Lung (tissue), 12 donors: ENCODE data around the gene GADD45A. TPM values are rescaled to one million over a fixed set of nuclear protein-coding genes. Genes with fewer than 3 reads are reported as not detected.
A peak's percentile ranks its signal among the peaks of the same experiment; 100 is the strongest.

ENCODE experiments used
- ATAC-seq: fragments of 200-7000 bp; cut with Tn5 transposase; one replicate; pipeline ENCODE4 v1.9.1; 2020; ENCODE audit warnings: moderate number of reproducible peaks; ENCODE audit not compliant: insufficient read depth, low FRiP score
- DNase-seq, 3 donors: peaks; one replicate each; pipeline ENCODE4 v3.0.0-alpha.2; 2013 to 2017
- H3K27ac ChIP-seq, 2 donors: one replicate each; pipeline ENCODE4 v1.5.1; 2013; ENCODE audit warnings: mild to moderate bottlenecking in 2 of 2, moderate library complexity in 2 of 2, control low read depth in 1 of 2, inconsistent platforms in 1 of 2, low read depth in 1 of 2, low read length in 1 of 2
- H3K27me3 ChIP-seq, 3 donors: one replicate each; pipeline ENCODE4 v1.5.1; 2013; ENCODE audit warnings: low read length in 2 of 3; ENCODE audit not compliant: control insufficient read depth in 3 of 3, insufficient read depth in 3 of 3
- H3K36me3 ChIP-seq, 4 donors: one replicate each; pipeline ENCODE4 v1.5.1; 2013; ENCODE audit warnings: low read length in 4 of 4, mild to moderate bottlenecking in 1 of 4, moderate library complexity in 1 of 4; ENCODE audit not compliant: control insufficient read depth in 4 of 4, insufficient read depth in 4 of 4
- H3K4me1 ChIP-seq, 5 donors: one replicate each; pipeline ENCODE4 v1.5.1; 2013; ENCODE audit warnings: low read length in 5 of 5, mild to moderate bottlenecking in 2 of 5, moderate library complexity in 1 of 5; ENCODE audit not compliant: control insufficient read depth in 5 of 5, insufficient read depth in 5 of 5
- H3K4me3 ChIP-seq: one replicate; pipeline ENCODE4 v1.5.1; 2013; ENCODE audit warnings: mild to moderate bottlenecking, control low read depth, moderate library complexity
- H3K9ac ChIP-seq, 2 donors: one replicate each; pipeline ENCODE4 v1.5.1; 2013; ENCODE audit warnings: low read length in 2 of 2, control low read depth in 1 of 2; ENCODE audit not compliant: insufficient read depth in 1 of 2
- H3K9me3 ChIP-seq, 4 donors: one replicate each; pipeline ENCODE4 v1.5.1; 2013; ENCODE audit warnings: low read length in 3 of 4, mild to moderate bottlenecking in 1 of 4, moderate library complexity in 1 of 4; ENCODE audit not compliant: control insufficient read depth in 4 of 4, insufficient read depth in 3 of 4
- WGBS, 2 donors: extraction: QIAGEN DNeasy Blood & Tissue Kit; methylation state at CpG; one replicate each; pipeline ENCODE4 v1.1.7; 2013; 5-methylcytosine and 5-hydroxymethylcytosine counted together
- polyA plus RNA-seq, 2 donors: library from polyadenylated mRNA; stranded (reverse); fragments of 200-250 nt; gene quantifications; one replicate each; pipeline ENCODE4 v1.2.1, GENCODE V29; 2013
- total RNA-seq, 2 donors: library from RNA; depleted of rRNA in 1 of 2; stranded (reverse); fragments of >200 nt in 1 of 2; gene quantifications; one replicate each; pipeline ENCODE4 v1.2.1, GENCODE V29; 2014 to 2021
- TF ChIP-seq, protein P1 (sequence below): IDR thresholded peaks from 2 replicates; pipeline ENCODE4 v1.5.1; 2012; ENCODE audit warnings: mild to moderate bottlenecking; ENCODE audit errors: control extremely low read depth, extremely low read depth
- donor health status: control.
- donor health status: control.
- donor health status: Bipolar disorder and iron deficiency.
- donor health status: healthy.
- donor health status: DM: yes; HTN: yes; CAD: no.

GADD45A gene
- total and polyA plus RNA-seq, 4 donors = 12.9 to 52.0 (median 35.2) TPM

DNA sequence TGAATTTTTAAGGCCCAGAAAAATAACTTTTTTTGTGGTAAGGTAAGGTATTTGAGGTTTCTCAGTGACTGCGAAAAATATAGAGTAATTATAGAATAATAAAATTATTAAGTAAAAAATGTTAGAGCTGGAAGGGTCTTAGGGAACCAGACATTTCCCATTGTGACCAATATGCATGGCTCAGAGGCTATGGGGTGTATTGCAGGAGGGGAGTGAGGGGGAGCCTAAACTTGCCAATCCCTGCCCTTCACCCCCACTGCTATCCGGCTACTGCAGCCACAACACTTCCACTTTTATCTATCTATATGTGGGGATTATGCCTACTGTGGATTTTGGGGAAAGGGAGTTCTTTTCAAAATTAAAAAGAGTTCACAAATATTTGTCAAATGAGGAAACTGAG lies 7.6 kb upstream of the GADD45A start:
- Histone ChIP-seq H3K4me1 (peaks cover 0 to 56% (median 9%) of the 10 kb centered on the region in 5 donors), H3K27me3 (no peaks in the 10 kb centered on the region), H3K27ac (no peak overlapping the region), H3K4me3 (no peak overlapping the region), H3K36me3 (no peaks in the 10 kb centered on the region), H3K9ac (no peak overlapping the region), H3K9me3 (no peaks in the 10 kb centered on the region)
- no peak for ATAC-seq
- WGBS, 2 donors = 93 to 96% methylated on average over 2 of the region's 2 CpGs
- no peak for DNase-seq
- TF ChIP-seq, protein P1, sequence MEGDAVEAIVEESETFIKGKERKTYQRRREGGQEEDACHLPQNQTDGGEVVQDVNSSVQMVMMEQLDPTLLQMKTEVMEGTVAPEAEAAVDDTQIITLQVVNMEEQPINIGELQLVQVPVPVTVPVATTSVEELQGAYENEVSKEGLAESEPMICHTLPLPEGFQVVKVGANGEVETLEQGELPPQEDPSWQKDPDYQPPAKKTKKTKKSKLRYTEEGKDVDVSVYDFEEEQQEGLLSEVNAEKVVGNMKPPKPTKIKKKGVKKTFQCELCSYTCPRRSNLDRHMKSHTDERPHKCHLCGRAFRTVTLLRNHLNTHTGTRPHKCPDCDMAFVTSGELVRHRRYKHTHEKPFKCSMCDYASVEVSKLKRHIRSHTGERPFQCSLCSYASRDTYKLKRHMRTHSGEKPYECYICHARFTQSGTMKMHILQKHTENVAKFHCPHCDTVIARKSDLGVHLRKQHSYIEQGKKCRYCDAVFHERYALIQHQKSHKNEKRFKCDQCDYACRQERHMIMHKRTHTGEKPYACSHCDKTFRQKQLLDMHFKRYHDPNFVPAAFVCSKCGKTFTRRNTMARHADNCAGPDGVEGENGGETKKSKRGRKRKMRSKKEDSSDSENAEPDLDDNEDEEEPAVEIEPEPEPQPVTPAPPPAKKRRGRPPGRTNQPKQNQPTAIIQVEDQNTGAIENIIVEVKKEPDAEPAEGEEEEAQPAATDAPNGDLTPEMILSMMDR = no peak

DNA sequence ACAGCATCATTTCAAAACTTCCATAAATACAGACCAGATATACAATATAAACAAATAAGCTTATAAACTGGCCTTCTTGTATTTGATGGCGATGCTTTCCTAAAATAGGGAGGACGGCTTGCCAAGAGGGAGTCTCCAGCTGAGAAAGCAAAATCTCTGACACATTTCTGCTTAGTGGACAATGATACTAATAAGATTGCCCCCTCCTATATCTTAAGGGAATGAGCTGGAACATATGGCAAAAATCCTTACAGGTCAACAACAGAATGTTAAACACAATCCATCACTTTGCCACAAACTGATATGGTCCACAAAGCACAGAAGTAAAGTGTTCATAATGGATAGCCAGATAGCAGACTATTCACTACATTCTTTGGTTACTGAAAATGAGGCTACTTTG lies 7.1 kb upstream of the GADD45A start:
- H3K27ac ChIP-seq = no peak overlapping the region
- H3K4me1 ChIP-seq = peaks cover 0 to 56% (median 9%) of the 10 kb centered on the region in 5 donors
- no peaks in the 10 kb centered on the region for H3K36me3 ChIP-seq
- H3K9me3 ChIP-seq = no peaks in the 10 kb centered on the region
- TF ChIP-seq, protein P1 = no peak
- ATAC-seq (no peak), DNase-seq (peak; percentile 25 to 77 (median 71))
- H3K9ac ChIP-seq = no peak overlapping the region
- WGBS, 2 donors = 85 to 86% methylated on average over 2 of the region's 2 CpGs
- H3K4me3 ChIP-seq = no peak overlapping the region
- no peaks in the 10 kb centered on the region for H3K27me3 ChIP-seq

DNA sequence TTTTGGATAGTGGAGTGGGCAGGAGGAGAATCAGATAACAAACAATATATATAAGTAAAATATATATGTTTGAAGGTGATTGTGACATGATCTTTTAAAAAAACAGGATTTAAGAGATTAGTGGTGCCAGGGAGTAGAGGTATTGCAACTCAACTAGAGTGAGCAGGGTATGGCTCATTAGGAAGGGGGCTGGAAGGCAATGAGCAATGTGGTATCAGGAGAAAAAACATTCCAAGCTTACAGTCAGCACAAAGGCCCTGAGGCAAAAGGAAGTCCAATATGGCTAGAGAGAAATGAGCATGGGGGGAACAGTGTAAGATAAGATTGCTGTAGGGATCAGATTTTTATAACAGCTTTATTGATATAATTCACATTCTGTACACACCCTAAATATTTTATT lies 5.3 kb upstream of the GADD45A start:
- H3K4me3 ChIP-seq = no peak overlapping the region
- no peak overlapping the region for H3K9ac ChIP-seq
- TF ChIP-seq, protein P1 = no peak
- no peaks in the 10 kb centered on the region for H3K9me3 ChIP-seq
- ATAC-seq = no peak
- H3K27me3 ChIP-seq = no peaks in the 10 kb centered on the region
- peaks cover 0 to 49% (median 9%) of the 10 kb centered on the region in 5 donors for H3K4me1 ChIP-seq
- DNase-seq = no peak
- no peak overlapping the region for H3K27ac ChIP-seq
- H3K36me3 ChIP-seq = no peaks in the 10 kb centered on the region

DNA sequence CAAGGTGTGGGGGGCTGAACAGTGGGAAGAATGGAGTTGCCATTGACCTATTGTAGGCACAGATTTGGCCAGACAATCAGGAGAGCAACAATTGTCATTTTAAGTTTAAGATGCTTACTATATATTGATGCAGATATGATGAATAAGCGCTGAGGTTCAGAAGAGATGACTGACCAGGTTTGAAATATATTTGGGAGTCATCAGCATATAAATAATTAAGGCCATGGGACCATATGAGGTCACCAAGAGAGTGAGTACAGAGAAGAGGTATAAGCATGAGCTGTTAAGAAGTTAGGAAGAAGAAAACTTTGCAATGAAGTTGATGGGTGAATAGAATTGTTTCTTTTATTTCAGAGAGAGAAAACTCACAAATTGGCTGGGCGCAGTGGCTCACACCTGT lies 4.5 kb upstream of the GADD45A start:
- 99% methylated on average over 2 of the region's 2 CpGs for WGBS, 2 donors
- Histone ChIP-seq H3K27me3 (no peaks in the 10 kb centered on the region), H3K36me3 (no peaks in the 10 kb centered on the region), H3K9me3 (no peaks in the 10 kb centered on the region), H3K4me1 (peaks cover 0 to 42% (median 9%) of the 10 kb centered on the region in 5 donors), H3K4me3 (no peak overlapping the region), H3K27ac (no peak overlapping the region), H3K9ac (no peak overlapping the region)
- DNase-seq = no peak
- ATAC-seq = no peak
- TF ChIP-seq, protein P1 = no peak
